Stomach (tissue), 9 donors: ENCODE data around the gene ACVR1. TPM values are rescaled to one million over a fixed set of nuclear protein-coding genes. Genes with fewer than 3 reads are reported as not detected.

Experiments
- DNase-seq, 2 donors: peaks; one replicate each; pipeline versions ENCODE4 v3.0.0 to v3.0.0-alpha.2; 2013 to 2019
- H3K27ac ChIP-seq, 5 donors: fragments of 200-600 bp in 4 of 5; sonication (generic) in 4 of 5; one replicate each; pipeline ENCODE4 v1.5.1; 2013 to 2019; ENCODE audit warnings: mild to moderate bottlenecking in 1 of 5, moderate library complexity in 1 of 5
- H3K27me3 ChIP-seq, 3 donors: fragments of 200-600 bp; sonication (generic); one replicate each; pipeline ENCODE4 v1.5.1; 2017 to 2019; ENCODE audit warnings: mixed run types in 1 of 3
- H3K36me3 ChIP-seq, 4 donors: fragments of 200-600 bp; sonication (generic); 1 replicate in 3 of 4; 2 replicates in 1 of 4; pipeline ENCODE4 v1.5.1; 2016 to 2019
- H3K4me1 ChIP-seq, 4 donors: fragments of 200-600 bp; sonication (generic); one replicate each; pipeline ENCODE4 v1.5.1; 2016 to 2019
- H3K4me3 ChIP-seq, 4 donors: fragments of 200-600 bp; sonication (generic) in 3 of 4; one replicate each; pipeline ENCODE4 v1.5.1; 2016 to 2019; ENCODE audit warnings: mild to moderate bottlenecking in 1 of 4
- H3K9me3 ChIP-seq, 4 donors: fragments of 200-600 bp; sonication (generic); one replicate each; pipeline ENCODE4 v1.5.1; 2016 to 2019
- EP300 ChIP-seq: sonication (generic); formaldehyde crosslinking; IDR thresholded peaks from one replicate; pipeline ENCODE4 v1.6.1; 2017; ENCODE audit warnings: antibody characterized with exemption
- POLR2A ChIP-seq, 4 donors: fragments of 450-650 bp; IDR thresholded peaks; one replicate each; pipeline ENCODE4 v1.6.1; 2016; ENCODE audit warnings: antibody characterized with exemption in 4 of 4, control low read depth in 2 of 4, mild to moderate bottlenecking in 1 of 4, moderate library complexity in 1 of 4
- POLR2AphosphoS5 ChIP-seq, 3 donors: sonication (generic); formaldehyde crosslinking; IDR thresholded peaks; one replicate each; pipeline ENCODE4 v1.6.1; 2016; ENCODE audit warnings: antibody characterized with exemption in 3 of 3
- WGBS, 5 donors: extraction: QIAGEN DNeasy Blood & Tissue Kit in 3 of 5; methylation state at CpG; one replicate each; pipeline versions ENCODE4 v1.1.5 to v1.1.7; 2013 to 2018; 5-methylcytosine and 5-hydroxymethylcytosine counted together
- intact Hi-C: fragments of 100-400 bp; cut with DNase I; formaldehyde crosslinking; loops from one replicate; pipeline ENCODE4 v1.15.1; 2023; ENCODE audit warnings: low total_unique reads
- polyA plus RNA-seq, 3 donors: library from polyadenylated mRNA; stranded (reverse); fragments of 200-250 nt; gene quantifications; one replicate each; pipeline ENCODE4 v1.2.3, GENCODE V29; 2013
- total RNA-seq, 5 donors: library from RNA; depleted of rRNA; stranded (reverse); fragments of >200 nt; gene quantifications; one replicate each; pipeline versions ENCODE4 v1.1.0 to v1.2.3, GENCODE V29; 2014 to 2016
- TF ChIP-seq, protein P1 (sequence below), 7 experiments: fragments of 450-650 bp in 4 of 7; fragments of 200-600 bp in 3 of 7; sonication (generic) in 3 of 7; IDR thresholded peaks; one replicate each; pipeline ENCODE4 v1.5.1; 2016 to 2019; ENCODE audit warnings: antibody characterized with exemption in 7 of 7, control low read depth in 2 of 7, mild to moderate bottlenecking in 1 of 7
- donor health status: healthy with polysubstance abuse.
- donor health status: Bipolar disorder and iron deficiency.
- donor health status: healthy.

The ACVR1 gene
- total and polyA plus RNA-seq, 8 donors, result 2.3 to 32.1 (median 5.6) TPM

- WGBS, 5 donors, result 50 to 67% (median 58%) methylated on average over 3 of the region's 3 CpGs
- Histone ChIP-seq H3K27ac (peak overlapping the region in 2 of 5 donors; percentile 38 to 99), H3K27me3 (no peaks in the 10 kb centered on the region), H3K4me1 (peaks cover 26 to 46% (median 32%) of the 10 kb centered on the region in 4 donors), H3K36me3 (no peaks in the 10 kb centered on the region), H3K4me3 (no peak overlapping the region), H3K9me3 (no peaks in the 10 kb centered on the region)
- TF ChIP-seq POLR2A (IDR thresholded peaks at IDR 0.05) (no peak), EP300 (no peak), POLR2AphosphoS5 (IDR thresholded peaks at IDR 0.05) (no peak)
- TF ChIP-seq, protein P1, sequence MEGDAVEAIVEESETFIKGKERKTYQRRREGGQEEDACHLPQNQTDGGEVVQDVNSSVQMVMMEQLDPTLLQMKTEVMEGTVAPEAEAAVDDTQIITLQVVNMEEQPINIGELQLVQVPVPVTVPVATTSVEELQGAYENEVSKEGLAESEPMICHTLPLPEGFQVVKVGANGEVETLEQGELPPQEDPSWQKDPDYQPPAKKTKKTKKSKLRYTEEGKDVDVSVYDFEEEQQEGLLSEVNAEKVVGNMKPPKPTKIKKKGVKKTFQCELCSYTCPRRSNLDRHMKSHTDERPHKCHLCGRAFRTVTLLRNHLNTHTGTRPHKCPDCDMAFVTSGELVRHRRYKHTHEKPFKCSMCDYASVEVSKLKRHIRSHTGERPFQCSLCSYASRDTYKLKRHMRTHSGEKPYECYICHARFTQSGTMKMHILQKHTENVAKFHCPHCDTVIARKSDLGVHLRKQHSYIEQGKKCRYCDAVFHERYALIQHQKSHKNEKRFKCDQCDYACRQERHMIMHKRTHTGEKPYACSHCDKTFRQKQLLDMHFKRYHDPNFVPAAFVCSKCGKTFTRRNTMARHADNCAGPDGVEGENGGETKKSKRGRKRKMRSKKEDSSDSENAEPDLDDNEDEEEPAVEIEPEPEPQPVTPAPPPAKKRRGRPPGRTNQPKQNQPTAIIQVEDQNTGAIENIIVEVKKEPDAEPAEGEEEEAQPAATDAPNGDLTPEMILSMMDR (IDR thresholded peaks at IDR 0.05), result no peak
- no peak for DNase-seq
- intact Hi-C loops, result loop anchor here (10.0 kb wide), 1 partner anchor 93 kb away; no protein-coding TSS in a partner anchor
Measured at GRCh38 chr2:157877761-157878400, 1.8 kb upstream of the ACVR1 start.

DNA sequence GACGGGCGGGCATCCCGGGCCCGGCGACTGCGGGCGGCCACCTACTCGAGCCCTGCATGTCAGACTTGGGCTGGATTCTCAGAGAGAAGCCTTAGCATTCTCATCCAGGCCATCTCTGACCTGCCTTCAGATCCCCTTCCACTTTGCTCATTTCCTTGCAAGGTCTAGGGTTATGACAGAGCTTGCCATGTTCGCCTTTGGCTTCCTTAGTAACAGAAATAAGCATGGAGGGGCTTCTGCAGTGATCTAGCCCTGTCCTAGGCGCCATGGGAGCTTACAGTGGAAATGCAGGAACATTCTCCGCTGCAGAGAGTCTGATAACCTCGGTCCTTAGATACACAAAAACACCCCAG, 632 bp upstream of the ACVR1 start:
- Histone ChIP-seq H3K9me3 (no peaks in the 10 kb centered on the region), H3K4me1 (peaks cover 26 to 58% (median 41%) of the 10 kb centered on the region in 4 donors), H3K4me3 (peak overlapping the region; percentile 68 to 87 (median 78)), H3K27me3 (no peaks in the 10 kb centered on the region), H3K36me3 (no peaks in the 10 kb centered on the region), H3K27ac (peak overlapping the region; percentile 97 to 100 (median 98))
- intact Hi-C loops, result loop anchor here (10.0 kb wide), 1 partner anchor 92 kb away; no protein-coding TSS in a partner anchor
- 4 to 13% (median 6%) methylated on average over 6 to 12 of the region's 12 CpGs for WGBS, 5 donors
- TF ChIP-seq POLR2A (IDR thresholded peaks at IDR 0.05) (no peak), EP300 (no peak)
- TF ChIP-seq, protein P1 (IDR thresholded peaks at IDR 0.05), result no peak
- no peak for DNase-seq

- H3K27me3 ChIP-seq, result no peaks in the 10 kb centered on the region
- no peaks in the 10 kb centered on the region for H3K36me3 ChIP-seq
- H3K9me3 ChIP-seq, result no peaks in the 10 kb centered on the region
- peak overlapping the region; percentile 97 to 100 (median 98) for H3K27ac ChIP-seq
- no peak for TF ChIP-seq POLR2A (IDR thresholded peaks at IDR 0.05)
- TF ChIP-seq EP300, result no peak
- TF ChIP-seq, protein P1 (IDR thresholded peaks at IDR 0.05), result no peak
- TF ChIP-seq POLR2AphosphoS5 (IDR thresholded peaks at IDR 0.05), result no peak
- intact Hi-C loops, result loop anchor here (10.0 kb wide), 1 partner anchor 91 kb away; no protein-coding TSS in a partner anchor
- peaks cover 26 to 64% (median 46%) of the 10 kb centered on the region in 4 donors for H3K4me1 ChIP-seq
- H3K4me3 ChIP-seq, result peak overlapping the region; percentile 68 to 87 (median 78)
- DNase-seq, result peak; percentile 66 to 85
- WGBS, 5 donors, result 0 to 1% (median 0%) methylated on average over 5 to 50 of the region's 53 CpGs
Measured at GRCh38 chr2:157875641-157876065, 477 bp downstream of the ACVR1 start.

GRCh38 chr2:157874997-157875640, 1.0 kb downstream of the ACVR1 start:
- H3K36me3 ChIP-seq, result no peaks in the 10 kb centered on the region
- DNase-seq, result peak in 1 of 2 donors; percentile 82
- peak overlapping the region; percentile 97 to 100 (median 98) for H3K27ac ChIP-seq
- peak overlapping the region; percentile 68 to 87 (median 78) for H3K4me3 ChIP-seq
- H3K9me3 ChIP-seq, result no peaks in the 10 kb centered on the region
- intact Hi-C loops, result loop anchor here (10.0 kb wide), 1 partner anchor 90 kb away; no protein-coding TSS in a partner anchor
- peaks cover 26 to 64% (median 46%) of the 10 kb centered on the region in 4 donors for H3K4me1 ChIP-seq
- H3K27me3 ChIP-seq, result no peaks in the 10 kb centered on the region
- 1 to 4% (median 2%) methylated on average over 18 to 21 of the region's 21 CpGs for WGBS, 5 donors
- TF ChIP-seq POLR2A (IDR thresholded peaks at IDR 0.05), result no peak
- no peak for TF ChIP-seq EP300
- TF ChIP-seq, protein P1 (IDR thresholded peaks at IDR 0.05), result no peak
- TF ChIP-seq POLR2AphosphoS5 (IDR thresholded peaks at IDR 0.05), result peak in 2 of 3 donors; percentile 15 to 21
